Fibroblast of pulmonary artery (primary cell): ENCODE data around the gene NME7.

Experiments
- DNase-seq: peaks from one replicate; pipeline ENCODE4 v3.0.0-alpha.2; 2010; ENCODE audit warnings: low read depth
- H3K4me3 ChIP-seq: replicated peaks from 2 replicates; pipeline ENCODE4 v1.5.1; 2011; ENCODE audit warnings: low read depth, mild to moderate bottlenecking, control low read depth, low read length, moderate library complexity
- TF ChIP-seq, protein P1 (sequence below): IDR thresholded peaks from 2 replicates; pipeline ENCODE4 v1.5.1; 2011; ENCODE audit warnings: mild to moderate bottlenecking, control low read depth, low read length, inconsistent platforms; ENCODE audit errors: missing control alignments

The NME7 gene

DNA sequence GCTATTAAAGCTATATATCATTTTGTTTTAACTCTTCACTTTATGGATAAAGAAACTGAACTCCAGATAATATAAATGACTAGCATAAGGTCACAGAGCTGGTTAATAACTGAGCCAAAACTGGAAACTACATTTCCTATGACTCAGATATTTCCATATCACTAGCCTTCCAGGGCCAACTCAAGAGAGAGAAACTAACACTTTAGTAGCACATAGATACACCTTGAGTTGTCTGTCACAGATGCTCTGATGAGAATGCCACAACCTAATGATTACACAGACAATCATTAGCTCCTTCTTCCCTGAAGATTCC, 40.7 kb downstream of the NME7 start:
- no peak overlapping the region for H3K4me3 ChIP-seq
- peak; percentile 48 for DNase-seq
- TF ChIP-seq, protein P1, sequence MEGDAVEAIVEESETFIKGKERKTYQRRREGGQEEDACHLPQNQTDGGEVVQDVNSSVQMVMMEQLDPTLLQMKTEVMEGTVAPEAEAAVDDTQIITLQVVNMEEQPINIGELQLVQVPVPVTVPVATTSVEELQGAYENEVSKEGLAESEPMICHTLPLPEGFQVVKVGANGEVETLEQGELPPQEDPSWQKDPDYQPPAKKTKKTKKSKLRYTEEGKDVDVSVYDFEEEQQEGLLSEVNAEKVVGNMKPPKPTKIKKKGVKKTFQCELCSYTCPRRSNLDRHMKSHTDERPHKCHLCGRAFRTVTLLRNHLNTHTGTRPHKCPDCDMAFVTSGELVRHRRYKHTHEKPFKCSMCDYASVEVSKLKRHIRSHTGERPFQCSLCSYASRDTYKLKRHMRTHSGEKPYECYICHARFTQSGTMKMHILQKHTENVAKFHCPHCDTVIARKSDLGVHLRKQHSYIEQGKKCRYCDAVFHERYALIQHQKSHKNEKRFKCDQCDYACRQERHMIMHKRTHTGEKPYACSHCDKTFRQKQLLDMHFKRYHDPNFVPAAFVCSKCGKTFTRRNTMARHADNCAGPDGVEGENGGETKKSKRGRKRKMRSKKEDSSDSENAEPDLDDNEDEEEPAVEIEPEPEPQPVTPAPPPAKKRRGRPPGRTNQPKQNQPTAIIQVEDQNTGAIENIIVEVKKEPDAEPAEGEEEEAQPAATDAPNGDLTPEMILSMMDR = no peak

DNA sequence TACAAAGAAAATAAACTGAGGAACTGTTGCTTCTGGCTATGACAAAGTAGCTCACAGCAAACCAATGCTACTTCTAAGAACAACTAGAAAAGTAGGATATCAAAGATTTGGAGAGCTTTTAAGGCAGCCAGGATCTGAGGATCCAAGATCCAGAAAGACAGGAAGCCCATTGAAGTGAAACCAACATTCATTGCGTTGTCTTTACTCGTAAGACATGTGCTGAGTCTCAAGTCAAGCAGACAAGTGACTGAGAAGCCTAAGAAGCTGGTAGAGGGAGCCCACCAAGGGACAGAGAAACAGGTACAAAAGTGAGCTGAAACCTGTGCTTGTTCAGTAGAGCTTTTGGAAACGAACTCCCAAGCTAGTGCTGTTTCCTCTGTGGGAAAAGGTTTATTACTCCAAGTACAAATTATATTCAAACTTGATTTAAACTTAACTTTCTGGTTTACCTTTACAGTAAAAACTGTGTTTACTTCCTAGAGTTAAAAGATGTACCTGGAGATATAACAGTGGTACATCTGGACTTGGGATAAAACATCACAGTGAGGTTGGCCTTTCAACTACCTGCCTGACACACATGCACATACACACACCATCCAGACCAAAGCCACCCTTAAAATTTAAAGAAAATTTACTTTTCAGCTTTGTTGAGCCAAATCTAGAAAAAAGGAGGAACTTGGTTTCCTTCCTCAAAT, 41.2 kb downstream of the NME7 start:
- H3K4me3 ChIP-seq = no peak overlapping the region
- no peak for DNase-seq
- TF ChIP-seq, protein P1 = no peak

DNA sequence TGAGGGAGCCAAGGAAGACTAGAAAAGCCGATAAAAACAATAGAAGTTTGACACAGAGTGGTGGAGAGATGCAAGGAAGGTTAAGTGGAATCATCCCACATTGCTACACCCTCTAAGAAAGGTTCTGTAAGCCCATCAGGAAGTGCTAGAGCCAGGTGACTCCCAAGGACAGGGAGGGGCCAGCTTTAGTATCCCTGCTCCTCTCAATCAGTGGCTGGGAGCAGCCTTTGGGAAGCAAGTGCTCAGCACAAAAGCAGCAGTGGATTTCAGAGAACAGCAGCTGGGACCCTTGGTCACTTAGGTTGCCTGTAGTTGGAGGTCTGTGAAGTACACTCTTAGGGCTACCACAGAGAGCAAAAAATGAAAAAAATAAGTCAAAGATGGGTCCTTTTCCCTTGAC, 42.5 kb downstream of the NME7 start:
- TF ChIP-seq, protein P1 = no peak
- no peak for DNase-seq
- no peak overlapping the region for H3K4me3 ChIP-seq

DNA sequence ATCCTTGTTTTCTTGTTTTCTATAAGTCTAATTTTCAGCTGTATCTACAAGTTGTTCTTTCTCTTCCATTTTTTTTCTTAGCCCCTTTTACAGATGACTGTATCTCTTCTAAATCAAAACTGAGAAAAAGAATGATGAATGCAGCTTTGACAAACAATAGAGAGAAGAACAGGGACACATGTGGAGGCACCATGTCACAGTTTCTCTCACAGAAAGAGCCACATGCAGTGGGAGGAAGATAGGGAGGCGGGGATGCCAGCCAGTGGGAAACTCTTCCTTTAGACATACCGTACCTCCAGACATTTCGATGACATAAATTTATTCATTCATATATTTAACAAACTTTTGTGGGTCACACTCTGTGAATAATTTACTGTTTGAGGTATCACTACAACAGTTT, 45.5 kb downstream of the NME7 start:
- TF ChIP-seq, protein P1 = no peak
- no peak for DNase-seq
- no peak overlapping the region for H3K4me3 ChIP-seq

DNA sequence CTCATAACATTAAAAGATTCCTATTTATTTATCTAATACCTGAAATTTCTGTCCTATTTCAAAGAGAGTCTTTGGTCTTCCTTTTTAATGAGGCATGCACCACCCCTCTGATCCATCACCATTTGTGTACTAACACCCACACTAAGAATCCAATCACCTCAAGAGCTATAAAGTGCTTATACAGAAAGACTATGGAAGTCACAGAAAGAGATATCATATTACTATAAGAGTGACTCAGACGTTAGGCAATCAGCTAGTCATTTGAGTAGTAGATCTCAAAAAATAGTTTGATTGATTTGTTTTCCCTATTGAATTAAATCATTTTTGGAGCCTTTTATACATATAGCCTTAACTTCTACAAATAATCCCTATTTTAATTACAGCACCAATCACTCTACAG, 46.1 kb downstream of the NME7 start:
- no peak overlapping the region for H3K4me3 ChIP-seq
- DNase-seq = peak; percentile 60
- TF ChIP-seq, protein P1 = no peak

DNA sequence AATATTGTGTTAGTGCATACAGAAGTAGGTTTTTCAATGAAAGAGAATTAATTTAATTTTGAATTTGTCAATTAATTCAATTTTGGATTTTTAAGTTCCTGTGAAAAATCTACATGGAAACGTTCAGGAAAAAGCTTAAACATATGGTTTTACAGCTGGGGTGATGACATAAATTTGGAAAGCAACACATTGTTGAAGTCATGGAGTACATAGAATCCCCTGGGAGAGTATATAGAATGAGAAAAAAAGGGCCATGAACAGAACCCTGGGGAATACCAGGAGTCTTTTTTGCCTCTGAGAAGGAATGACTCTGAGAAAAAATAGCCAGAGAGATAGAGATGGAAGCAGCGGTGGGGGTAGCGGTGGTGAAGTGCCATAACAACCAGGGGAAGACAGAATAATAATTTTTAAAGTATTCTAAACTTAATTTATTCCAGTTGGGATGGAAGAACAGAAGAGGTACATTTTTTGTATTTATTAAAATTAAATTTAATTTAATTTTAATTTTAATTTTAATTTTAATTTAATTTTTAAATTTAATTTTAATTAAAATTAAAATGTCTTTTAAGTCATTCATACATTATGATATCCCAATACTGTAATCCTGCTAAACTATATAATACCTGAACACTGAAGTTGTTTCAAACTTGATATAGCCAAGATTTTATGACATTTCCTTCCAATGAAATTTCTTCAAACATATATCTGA, 48.9 kb downstream of the NME7 start:
- peak; percentile 16 for DNase-seq
- TF ChIP-seq, protein P1 = no peak
- H3K4me3 ChIP-seq = no peak overlapping the region

DNA sequence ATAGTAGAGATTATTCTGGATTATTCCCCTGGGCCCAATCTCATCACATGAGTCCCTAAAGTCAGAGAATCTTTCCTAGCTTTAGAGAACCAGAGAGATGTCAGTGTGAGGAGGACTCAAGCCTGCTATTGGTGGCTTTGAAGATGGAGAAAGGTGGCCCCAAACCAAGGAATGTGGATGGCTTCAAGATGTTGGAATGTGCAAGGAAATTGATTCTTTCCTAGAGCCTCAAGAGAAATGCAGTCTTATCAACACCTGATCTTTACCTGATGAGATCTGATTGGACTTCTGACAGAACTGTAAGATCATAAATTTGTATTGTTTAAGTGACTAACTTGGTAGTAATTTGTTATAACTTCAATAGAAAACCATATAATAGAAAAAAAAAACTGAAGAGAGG, 51.0 kb downstream of the NME7 start:
- no peak overlapping the region for H3K4me3 ChIP-seq
- TF ChIP-seq, protein P1 = no peak

More for the DNA sequence above, 51.0 kb downstream of the NME7 start:
- DNase-seq = no peak
